ENCODE data around the gene SBNO2.
"Not testable (repeated sequence)": the region's sequence is repeated elsewhere in the genome, so short reads cannot be mapped to it uniquely, and the experiment has no call there.

The SBNO2 gene

GRCh38 chr19:1119475-1120217 is 54.4 kb downstream of the SBNO2 start:
- DNase-seq (ENCODE audit: low read depth in 2 of 2): no peak

DNA sequence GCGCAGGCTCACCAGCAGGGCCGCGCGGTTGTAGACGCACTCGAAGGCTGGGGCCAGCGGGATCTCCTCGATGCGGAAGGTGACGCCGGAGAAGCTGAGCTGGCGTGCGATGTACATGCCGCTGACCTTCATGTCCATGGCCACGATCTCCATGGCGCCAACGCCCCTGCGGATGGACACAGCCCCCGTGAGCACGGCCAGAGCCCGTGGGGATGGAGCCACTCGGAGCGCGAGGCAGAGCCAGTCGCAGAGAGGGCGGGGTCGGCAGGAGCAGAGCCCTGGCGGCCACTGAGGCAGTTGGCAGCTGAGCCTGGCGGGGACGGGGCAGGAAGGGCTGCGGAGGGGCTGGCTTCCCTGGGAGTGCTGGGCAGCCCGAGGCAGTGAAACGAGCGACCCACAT is 55.1 kb downstream of the SBNO2 start:
- DNase-seq (ENCODE audit: low read depth in 2 of 2): no peak

GRCh38 chr19:1117654-1118053 is 56.4 kb downstream of the SBNO2 start:
- DNase-seq (ENCODE audit: low read depth in 2 of 2): no peak

- no peak for DNase-seq (ENCODE audit: low read depth in 2 of 2)
Observed at GRCh38 chr19:1116726-1117581, 57.1 kb downstream of the SBNO2 start.

GRCh38 chr19:1115646-1116420 is 58.2 kb downstream of the SBNO2 start:
- DNase-seq (ENCODE audit: low read depth in 2 of 2): no peak

DNA sequence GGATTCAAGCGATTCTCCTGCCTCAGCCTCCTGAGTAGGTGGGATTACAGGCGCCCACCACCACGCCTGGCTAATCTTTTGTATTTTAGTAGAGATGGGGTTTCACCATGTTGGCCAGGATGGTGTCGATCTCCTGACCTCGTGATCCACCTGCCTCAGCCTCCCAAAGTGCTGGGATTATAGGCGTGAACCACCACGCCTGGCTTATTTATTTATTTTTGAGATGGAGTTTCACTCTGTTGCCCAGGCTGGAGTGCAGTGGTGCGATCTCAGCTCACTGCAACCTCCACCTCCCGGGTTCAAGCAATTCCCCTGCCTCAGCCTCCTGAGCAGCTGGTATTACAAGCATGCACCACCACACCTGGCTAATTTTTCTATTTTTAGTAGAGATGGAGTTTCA is 59.3 kb downstream of the SBNO2 start:
- DNase-seq (ENCODE audit: low read depth in 2 of 2): not testable (repeated sequence)

- no peak for DNase-seq (ENCODE audit: low read depth in 2 of 2)
Observed at GRCh38 chr19:1113986-1114483, 60.0 kb downstream of the SBNO2 start.

DNA sequence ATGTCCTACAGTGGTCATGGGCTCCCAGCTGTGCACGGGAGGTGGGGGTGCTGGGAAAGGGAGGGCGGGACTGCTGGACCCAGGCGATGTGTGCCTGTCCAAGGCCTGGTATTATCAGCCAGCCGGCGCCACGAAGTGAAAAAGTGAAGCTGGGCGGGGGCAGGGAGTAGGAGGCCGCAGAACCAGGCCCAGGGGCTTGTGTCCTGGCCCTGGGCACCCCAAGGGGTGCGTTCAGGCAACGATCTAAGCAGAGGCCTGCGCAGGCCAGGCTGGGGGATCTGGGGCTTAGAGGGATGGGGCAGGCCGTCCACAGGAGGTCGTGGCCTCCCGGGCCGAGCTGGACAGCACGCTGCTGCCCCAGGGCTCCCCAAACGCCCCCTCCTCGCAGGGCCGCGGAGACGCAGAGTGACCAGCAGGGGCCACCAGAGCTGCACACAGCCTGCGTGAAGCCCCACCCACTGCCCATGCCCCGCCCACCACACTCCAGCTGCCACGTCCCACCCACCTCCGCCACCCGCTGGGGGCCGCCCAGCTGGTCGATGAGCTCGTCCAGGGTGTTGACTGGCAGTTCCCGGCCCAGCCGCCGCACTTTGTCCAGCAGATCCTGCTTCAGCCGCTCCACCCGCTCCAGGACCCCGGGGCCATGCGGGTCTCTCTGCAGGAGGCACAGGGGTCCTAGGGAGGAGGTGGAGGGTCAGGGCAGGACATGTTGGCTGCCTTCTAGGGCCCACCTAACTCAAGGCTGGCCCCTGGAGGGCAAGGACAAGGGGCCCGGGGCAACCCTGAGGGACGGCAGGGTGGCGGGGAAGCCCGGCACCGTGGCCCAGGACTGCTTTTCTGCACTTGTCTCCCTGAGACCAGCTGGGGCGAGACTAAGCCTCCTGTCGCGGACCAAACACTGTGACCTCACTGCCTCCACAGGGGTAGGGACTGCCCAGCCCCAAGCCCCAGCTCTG is 60.8 kb downstream of the SBNO2 start:
- peak; percentile 60 to 88 for DNase-seq (ENCODE audit: low read depth in 2 of 2)

DNA sequence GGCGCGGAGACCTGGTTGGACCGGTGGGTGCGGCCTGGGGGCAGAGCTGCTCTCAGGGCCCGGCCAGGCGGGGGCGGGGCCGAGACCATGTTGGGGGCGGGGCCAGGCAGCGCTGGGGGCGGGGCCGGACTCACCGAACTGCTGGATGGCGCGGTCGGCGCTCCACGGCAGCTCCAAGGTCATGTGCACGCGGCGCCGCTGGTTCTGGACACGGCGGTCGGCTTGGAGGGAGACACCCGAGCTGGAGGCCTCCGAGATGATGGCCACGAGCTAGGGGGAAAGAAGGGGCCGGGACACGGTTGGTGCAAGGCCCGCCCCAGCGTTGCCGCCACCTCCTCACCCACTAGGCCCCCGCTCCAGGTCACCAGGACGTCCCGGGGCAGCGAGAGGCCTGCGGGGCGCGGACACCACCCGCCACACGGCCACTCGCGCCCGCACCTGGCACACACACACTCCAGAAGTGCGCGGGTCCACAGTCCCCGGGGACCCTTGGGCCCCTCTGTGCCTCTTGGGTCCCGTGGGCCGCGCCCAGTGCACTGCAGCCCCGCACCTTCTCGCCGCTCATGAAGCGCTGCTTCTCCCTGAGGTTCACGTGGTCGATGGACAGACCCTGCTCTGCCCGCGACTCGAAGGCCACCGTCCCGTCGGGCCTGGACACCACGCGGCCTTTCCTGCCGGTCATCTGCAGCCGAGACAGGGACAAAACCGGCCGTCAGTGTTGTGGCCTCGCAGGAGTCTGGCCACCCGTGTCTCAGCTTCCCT is 61.6 kb downstream of the SBNO2 start:
- no peak for DNase-seq (ENCODE audit: low read depth in 2 of 2)

DNA sequence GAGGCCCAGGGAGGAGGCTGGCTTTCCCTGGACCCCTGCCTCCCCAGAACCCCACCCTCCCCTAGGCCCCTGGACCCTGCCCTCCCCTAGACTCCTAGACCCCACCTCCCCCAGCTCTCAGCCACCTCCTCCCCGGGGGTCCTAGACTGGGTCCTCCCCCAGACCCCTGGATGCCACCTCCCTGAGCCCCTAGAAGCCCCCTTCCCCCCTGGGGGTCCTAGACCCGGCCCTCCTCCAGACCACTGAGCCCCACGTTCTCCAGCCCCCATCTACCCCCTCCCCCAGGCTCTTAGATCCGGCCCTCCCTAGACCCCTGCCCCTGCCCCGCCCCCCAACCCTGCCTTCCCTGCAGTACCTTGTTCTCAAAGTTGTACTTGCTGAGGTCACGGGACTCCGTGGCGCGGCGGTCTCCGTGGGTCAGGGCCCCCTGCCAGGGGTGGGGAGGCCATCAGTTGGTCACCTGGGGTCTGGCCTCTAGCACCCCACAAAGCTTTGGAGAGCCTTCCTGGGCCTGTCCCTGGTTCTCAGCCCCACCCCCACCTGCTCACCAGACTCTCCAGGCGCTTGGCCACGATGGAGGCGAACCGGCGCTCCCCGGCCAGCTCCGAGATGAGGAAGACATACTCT is 62.3 kb downstream of the SBNO2 start:
- DNase-seq (ENCODE audit: low read depth in 2 of 2): no peak

GRCh38 chr19:1110809-1111640 is 63.0 kb downstream of the SBNO2 start:
- no peak for DNase-seq (ENCODE audit: low read depth in 2 of 2)

GRCh38 chr19:1109697-1110671 is 64.1 kb downstream of the SBNO2 start:
- DNase-seq (ENCODE audit: low read depth in 2 of 2): no peak

GRCh38 chr19:1109032-1109551 is 65.0 kb downstream of the SBNO2 start:
- no peak for DNase-seq (ENCODE audit: low read depth in 2 of 2)

DNA sequence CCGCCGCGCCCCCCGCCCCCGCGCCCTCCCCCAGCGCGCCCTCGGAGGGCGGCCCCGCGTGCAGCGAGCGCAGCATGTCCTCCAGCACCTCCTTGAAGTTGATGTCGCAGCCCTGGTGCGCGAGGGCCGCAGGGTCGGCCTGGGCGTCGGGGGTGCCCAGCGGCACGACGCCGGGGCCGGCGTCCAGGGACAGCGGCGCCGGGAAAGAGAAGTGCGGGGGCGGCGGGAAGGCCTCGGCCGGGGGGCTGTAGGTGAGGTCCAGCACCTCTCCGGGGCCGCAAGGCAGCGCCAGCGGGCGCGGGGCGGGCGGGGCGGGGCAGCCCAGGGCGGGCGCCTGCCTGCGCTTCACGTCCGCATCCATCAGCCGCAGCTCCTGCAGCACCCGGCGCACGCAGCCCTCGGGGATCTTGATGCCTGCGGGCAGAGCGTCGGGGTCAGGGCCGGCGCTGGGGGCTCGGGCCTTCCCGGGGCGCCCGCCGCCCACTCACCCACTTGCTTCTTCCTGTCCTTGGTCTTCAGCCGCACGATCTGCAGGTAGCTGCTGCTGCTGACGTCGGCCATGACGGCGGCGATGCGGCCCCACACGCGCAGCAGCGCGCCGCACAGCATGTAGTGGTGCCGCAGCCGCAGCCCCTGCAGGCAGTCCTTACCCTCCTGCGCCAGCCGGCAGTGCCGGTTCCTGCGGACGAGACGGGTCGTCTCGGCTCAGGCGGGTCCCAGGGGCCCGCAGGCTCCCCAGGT is 65.6 kb downstream of the SBNO2 start:
- no peak for DNase-seq (ENCODE audit: low read depth in 2 of 2)

DNA sequence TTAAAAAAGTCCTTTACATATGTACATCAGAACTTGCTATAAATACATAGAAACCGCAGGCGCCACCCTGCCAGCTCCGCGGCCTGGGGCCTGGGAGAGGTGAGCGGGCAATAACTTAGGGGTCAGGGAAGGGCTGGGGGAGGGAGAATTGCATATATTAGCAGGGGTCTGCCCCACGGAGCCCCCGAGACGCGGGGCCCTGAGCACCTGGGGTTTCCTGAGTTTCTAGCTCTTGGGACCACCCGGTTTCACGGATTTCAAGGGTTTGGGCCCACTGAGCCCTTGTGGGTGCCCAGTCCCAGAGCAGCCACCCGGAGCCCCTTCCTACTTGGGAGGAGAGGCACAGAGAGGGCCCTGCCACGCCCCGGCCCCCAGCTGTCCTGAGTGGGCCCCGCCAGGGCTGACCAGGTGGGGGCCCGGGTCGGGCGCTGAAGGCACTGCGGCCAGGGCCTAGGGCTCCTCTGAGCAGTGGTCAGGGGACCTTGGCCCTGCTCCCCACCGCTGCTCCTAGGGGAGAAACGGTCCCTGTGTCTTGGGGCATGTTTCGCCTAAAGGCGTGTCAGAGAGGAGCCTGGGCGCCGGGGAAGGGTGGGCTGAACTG is 66.3 kb downstream of the SBNO2 start:
- no peak for DNase-seq (ENCODE audit: low read depth in 2 of 2)
